ENCODE measurements around the gene DISC1. TPM values are rescaled to one million over a fixed set of nuclear protein-coding genes. Genes with fewer than 3 reads are reported as not detected.
"Not testable (repeated sequence)": the region's sequence is repeated elsewhere in the genome, so short reads cannot be mapped to it uniquely, and the experiment has no call there.

DISC1 gene
- total RNA-seq, 3 donors from 2014 or later, result 12.1 to 18.9 (median 12.4) TPM

DNA sequence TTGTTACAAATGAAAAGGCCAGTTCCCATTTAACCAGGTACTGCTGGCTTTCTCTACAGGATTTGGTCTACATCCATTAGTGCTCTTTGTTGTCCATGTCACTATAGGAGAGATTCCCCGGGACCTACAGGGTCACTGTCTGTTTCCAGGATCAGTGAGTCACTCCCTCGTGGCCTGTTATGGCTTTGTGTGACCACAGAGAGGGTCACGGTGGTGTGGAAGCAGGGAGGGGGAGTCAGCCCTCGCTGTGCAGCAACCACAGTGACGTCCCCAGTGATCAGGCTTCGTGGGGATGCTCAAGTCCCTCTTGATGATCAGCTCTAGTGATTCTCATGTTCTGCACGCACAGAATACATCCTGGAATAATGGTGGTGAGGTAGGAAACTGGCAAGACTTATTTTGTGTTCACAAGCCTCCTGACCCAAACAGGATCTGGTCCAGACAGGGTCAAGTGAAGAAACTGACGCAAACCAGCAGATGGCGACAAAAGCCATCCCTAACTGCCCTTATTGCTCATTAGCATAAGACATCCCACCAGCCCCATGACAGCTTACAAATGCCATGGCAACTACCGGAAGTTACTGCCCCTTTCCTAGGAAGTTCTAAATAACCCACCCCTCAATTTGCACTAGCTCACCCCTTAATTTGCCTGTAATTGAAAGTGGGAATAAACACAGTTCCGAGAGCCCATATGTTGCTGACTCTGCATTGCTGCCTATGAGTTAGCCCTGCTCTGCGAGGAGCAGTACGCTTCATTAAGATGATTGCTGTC, 98.5 kb downstream of the DISC1 start:
- DNase-seq (ENCODE audit: low spot score in 2 of 2), result no peak
- TF ChIP-seq, protein P1, sequence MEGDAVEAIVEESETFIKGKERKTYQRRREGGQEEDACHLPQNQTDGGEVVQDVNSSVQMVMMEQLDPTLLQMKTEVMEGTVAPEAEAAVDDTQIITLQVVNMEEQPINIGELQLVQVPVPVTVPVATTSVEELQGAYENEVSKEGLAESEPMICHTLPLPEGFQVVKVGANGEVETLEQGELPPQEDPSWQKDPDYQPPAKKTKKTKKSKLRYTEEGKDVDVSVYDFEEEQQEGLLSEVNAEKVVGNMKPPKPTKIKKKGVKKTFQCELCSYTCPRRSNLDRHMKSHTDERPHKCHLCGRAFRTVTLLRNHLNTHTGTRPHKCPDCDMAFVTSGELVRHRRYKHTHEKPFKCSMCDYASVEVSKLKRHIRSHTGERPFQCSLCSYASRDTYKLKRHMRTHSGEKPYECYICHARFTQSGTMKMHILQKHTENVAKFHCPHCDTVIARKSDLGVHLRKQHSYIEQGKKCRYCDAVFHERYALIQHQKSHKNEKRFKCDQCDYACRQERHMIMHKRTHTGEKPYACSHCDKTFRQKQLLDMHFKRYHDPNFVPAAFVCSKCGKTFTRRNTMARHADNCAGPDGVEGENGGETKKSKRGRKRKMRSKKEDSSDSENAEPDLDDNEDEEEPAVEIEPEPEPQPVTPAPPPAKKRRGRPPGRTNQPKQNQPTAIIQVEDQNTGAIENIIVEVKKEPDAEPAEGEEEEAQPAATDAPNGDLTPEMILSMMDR (IDR thresholded peaks at IDR 0.05), result peak in 1 of 3 donors; percentile 9
- no peak for TF ChIP-seq POLR2AphosphoS5 (IDR thresholded peaks at IDR 0.05)
- TF ChIP-seq POLR2A (IDR thresholded peaks at IDR 0.05), result no peak
- no peaks in the 10 kb centered on the region for H3K27me3 ChIP-seq
- H3K4me1 ChIP-seq, result no peaks in the 10 kb centered on the region
- H3K27ac ChIP-seq, result no peak overlapping the region
- intact Hi-C loops (cut with DNase I; ENCODE audit: low total_unique reads), result no loop called here
- H3K36me3 ChIP-seq, result no peaks in the 10 kb centered on the region
- H3K4me3 ChIP-seq, result no peak overlapping the region
- no peaks in the 10 kb centered on the region for H3K9me3 ChIP-seq

DNA sequence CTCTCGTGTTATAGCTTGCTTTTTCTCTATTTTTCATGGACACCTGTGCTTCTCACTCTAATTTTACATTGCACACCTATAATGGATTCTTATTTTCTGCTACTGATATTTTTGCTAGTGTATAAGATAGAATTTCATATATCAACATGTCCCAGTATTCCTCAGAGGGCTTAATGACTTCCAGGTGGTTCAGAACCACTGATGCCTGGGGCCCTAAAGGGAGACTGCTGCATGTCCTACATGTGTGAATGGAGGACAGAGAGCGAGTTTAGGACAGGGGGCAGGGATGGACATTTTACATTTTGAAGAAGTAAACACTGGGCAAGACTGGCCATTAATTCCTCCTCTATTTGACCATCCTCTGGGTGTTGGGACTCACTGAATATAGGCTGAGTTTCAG, 100.6 kb downstream of the DISC1 start:
- TF ChIP-seq POLR2AphosphoS5 (IDR thresholded peaks at IDR 0.05) (no peak), POLR2A (IDR thresholded peaks at IDR 0.05) (no peak)
- TF ChIP-seq, protein P1 (IDR thresholded peaks at IDR 0.05), result no peak
- Histone ChIP-seq H3K9me3 (no peaks in the 10 kb centered on the region), H3K36me3 (no peaks in the 10 kb centered on the region), H3K27ac (no peak overlapping the region), H3K27me3 (no peaks in the 10 kb centered on the region), H3K4me1 (no peaks in the 10 kb centered on the region), H3K4me3 (no peak overlapping the region)
- DNase-seq (ENCODE audit: low spot score in 2 of 2), result no peak
- intact Hi-C loops (cut with DNase I; ENCODE audit: low total_unique reads), result no loop called here

DNA sequence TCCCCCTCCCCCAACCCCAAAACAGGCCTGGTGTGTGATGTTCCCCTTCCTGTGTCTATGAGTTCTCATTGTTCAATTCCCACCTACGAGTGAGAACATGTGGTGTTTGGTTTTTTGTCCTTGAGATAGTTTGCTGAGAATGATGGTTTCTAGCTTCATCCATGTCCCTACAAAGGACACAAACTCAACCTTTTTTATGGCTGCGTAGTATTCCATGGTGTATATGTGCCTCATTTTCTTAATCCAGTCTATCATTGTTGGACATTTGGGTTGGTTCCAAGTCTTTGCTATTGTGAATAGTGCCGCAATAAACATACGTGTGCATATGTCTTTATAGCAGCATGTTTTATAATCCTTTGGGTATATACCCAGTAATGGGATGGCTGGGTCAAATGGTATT, 102.4 kb downstream of the DISC1 start:
- DNase-seq (ENCODE audit: low spot score in 2 of 2); intact Hi-C loops (cut with DNase I; ENCODE audit: low total_unique reads); H3K4me3 ChIP-seq; H3K27ac ChIP-seq; H3K4me1 ChIP-seq; H3K27me3 ChIP-seq; H3K9me3 ChIP-seq; H3K36me3 ChIP-seq: not testable (repeated sequence)

DNA sequence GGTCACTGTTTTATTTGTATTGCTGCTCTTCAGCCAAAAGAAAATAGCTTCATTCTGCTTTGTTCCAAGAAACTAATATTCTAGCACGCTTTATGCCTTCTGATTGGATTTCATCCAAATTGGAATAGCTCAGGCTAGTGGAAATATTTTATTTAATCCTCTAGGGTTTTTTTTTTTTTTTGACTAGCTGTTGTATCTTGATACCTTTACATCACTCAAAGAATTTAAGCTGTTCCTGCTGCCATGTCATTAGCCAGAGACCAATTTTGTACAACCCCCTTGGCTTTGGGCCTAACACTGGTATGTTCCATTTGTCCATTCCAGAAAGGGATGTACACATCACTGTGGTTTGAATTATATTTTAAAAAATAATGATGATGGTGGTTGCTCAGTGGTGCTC, 103.0 kb downstream of the DISC1 start:
- intact Hi-C loops (cut with DNase I; ENCODE audit: low total_unique reads), result no loop called here
- no peaks in the 10 kb centered on the region for H3K9me3 ChIP-seq
- DNase-seq (ENCODE audit: low spot score in 2 of 2), result no peak
- no peaks in the 10 kb centered on the region for H3K36me3 ChIP-seq
- no peak for TF ChIP-seq POLR2A (IDR thresholded peaks at IDR 0.05)
- no peak for TF ChIP-seq POLR2AphosphoS5 (IDR thresholded peaks at IDR 0.05)
- TF ChIP-seq, protein P1 (IDR thresholded peaks at IDR 0.05), result no peak
- no peaks in the 10 kb centered on the region for H3K4me1 ChIP-seq
- H3K4me3 ChIP-seq, result no peak overlapping the region
- H3K27ac ChIP-seq, result no peak overlapping the region
- no peaks in the 10 kb centered on the region for H3K27me3 ChIP-seq

DNA sequence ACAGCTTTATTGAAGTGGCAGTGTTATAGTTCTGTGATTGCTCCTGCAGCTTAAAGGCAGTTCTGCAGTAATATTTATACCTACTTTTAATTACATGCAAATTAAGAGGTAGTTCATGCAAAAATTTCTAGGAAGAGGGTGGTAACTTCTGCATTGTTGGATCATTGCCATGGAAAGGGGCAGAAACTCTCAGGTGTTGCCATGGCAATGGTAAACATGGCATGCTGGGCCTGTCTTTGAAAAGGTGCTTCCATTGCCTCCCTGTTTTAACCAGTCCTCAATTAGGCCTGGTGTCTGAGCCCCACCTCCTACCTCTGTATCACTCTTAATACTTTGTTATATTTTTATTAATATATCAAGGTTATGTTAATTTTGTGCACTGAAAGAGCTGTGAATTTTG, 104.7 kb downstream of the DISC1 start:
- H3K9me3 ChIP-seq, result no peaks in the 10 kb centered on the region
- no peak overlapping the region for H3K27ac ChIP-seq
- no peaks in the 10 kb centered on the region for H3K27me3 ChIP-seq
- H3K4me3 ChIP-seq, result no peak overlapping the region
- DNase-seq (ENCODE audit: low spot score in 2 of 2), result no peak
- intact Hi-C loops (cut with DNase I; ENCODE audit: low total_unique reads), result no loop called here
- TF ChIP-seq POLR2AphosphoS5 (IDR thresholded peaks at IDR 0.05), result no peak
- no peak for TF ChIP-seq POLR2A (IDR thresholded peaks at IDR 0.05)
- TF ChIP-seq, protein P1 (IDR thresholded peaks at IDR 0.05), result no peak
- H3K36me3 ChIP-seq, result no peaks in the 10 kb centered on the region
- H3K4me1 ChIP-seq, result no peaks in the 10 kb centered on the region
